Stimulated activated CD8-positive, alpha-beta memory T cell treated with anti-CD3 and anti-CD28 coated beads, Interleukin-12 subunit alpha, Interleukin-12 subunit beta, amount 100 ng/mL, for 1 hour (primary cell): ENCODE data around the gene KLHL21.

ENCODE experiments used
- DNase-seq: peaks from one replicate; pipeline ENCODE4 v3.0.0-alpha.2; 2020; ENCODE audit warnings: low read depth

Gene KLHL21

DNA sequence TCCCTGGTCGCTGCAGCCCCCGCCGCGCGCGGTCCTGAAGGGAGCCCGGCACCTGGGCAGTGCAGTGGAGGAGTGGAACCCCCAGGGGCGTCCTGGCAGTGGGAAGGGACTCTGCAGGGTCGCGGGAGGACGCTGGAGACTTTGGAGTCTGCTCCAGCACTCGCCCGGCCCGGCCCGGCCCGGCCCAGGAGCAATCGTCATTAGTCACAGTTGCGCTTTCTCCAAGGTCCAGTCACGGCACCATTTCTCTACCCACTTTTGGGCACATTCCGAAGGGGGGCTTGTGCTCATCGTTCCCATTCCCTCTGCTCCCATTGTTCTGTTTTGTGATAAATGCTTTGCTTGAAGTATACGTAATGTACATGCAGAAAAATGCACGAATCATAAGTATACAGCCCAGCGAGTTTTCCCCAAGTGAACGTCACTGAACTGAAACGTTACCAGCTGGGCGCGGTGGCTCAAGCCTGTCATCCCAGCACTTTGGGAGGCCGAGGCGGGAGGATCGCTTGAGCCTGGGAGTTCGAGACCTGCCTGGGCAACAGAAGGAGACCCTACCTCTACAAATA, 23.0 kb upstream of the KLHL21 start:
- DNase-seq: no peak

DNA sequence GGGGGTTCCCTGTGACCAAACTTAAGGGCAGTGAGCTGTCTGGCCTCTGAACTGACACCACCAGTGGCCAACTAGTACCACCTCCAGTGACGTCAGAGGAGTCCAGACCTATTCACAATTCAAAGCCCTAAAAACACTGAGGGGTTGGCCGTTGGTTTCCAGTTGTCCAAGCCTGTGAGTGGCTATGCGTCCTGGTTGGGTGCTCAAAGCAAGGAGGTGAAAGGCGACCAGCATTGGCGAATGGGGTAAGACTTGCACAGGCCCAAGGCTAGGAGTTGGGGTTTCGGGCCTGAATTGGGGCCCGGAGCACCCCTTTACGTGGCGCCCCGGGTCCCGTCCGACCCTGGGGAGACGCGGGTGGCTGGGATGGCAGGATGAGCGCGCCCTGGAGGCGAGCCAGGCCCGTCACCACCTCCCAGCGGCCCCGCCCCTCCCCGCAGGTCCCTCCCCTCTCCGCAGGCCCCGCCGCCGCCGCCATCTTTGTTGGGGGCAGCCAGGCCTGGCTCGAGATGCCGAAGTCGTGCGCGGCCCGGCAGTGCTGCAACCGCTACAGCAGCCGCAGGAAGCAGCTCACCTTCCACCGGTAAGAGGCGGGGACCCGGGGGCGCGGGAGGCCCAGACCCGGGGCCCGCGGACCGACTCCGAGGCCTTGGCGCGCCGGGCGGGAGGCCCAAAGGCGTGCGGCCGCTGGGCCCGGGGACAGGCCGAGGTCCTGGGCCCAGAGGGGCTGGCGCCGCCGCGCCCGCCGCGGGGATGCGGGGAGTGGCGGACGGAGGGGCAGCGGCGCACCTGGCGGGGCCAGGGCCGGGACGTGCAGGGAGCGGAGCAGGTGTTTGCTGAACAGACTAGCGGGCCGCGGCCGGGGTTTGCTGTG, 22.3 kb upstream of the KLHL21 start, which contains the start of gene THAP3:
Gene THAP3, plus strand, starts transcription at position 159 of the 874 bp plus-strand sequence. Its CDS starts 351 bp downstream, at position 510.
- DNase-seq: peak; percentile 83

DNA sequence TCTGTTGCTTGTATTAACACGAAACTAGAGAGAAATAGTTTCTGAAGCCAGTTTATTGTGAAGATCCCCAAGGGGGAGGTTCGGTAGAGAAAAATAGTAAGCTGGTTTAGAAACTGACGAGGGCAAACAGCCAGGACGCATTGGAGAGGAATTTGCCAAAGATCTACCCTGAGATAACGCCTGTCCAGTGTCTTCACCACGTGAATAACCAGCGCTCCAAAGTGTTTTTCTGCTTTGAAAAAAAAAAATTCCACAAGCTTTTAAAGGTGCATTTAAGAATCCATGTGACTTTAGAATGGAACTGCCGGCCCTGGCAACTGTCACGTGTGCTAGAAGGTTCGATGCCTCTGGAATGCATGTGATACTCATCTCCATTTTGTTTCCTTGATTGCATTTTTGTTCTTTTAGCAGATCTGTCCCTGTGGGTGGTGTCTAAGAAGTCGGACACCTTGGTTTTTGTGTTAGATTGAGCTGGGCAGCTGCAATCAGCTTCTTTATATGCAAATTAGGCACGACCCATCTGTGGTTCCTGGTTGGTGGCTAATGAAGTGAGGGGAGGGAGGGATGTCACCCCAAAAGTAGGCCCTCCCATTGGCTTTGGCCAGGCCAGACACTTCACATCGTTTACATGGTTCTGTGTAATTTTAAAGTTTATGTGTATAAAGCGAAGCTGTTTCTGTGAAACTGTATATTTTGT, 20.7 kb upstream of the KLHL21 start:
- no peak for DNase-seq

DNA sequence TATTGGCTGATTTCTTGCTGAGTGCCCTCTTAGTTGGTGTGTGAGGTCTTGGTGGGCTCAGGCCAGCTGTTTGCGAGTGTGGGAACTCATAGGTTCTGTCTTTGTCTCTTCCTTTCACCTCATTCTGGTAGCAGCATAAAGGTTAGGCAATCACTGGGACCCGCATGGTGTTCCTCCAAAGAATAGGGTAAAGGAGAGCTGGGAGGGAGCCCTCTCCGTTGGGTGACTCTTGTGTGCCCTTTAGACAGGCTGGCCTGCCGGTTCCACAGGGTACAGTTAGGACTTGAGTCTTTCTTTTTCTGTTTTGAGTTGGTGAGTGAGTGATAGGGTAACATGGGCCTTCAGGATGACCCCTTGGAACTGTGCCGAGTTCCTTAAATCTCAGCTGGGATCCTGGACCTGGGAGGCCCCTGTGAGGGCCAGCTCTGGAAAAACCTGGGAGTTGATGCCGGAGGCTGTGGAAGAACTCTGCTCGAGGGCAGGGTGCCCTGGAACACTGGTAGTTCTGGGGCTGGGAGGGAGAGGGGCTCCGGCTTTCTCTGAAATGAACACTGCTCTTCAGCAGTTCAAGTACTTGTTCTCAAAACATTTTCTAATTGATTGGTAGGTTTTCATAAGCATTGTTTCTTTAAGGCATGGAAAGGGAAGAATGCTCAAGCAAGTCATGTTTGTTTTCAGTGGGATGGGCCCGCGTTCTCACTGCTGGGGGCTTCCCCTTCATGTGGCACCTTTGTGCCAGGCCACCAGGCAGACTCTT, 19.9 kb upstream of the KLHL21 start:
- DNase-seq: no peak

DNA sequence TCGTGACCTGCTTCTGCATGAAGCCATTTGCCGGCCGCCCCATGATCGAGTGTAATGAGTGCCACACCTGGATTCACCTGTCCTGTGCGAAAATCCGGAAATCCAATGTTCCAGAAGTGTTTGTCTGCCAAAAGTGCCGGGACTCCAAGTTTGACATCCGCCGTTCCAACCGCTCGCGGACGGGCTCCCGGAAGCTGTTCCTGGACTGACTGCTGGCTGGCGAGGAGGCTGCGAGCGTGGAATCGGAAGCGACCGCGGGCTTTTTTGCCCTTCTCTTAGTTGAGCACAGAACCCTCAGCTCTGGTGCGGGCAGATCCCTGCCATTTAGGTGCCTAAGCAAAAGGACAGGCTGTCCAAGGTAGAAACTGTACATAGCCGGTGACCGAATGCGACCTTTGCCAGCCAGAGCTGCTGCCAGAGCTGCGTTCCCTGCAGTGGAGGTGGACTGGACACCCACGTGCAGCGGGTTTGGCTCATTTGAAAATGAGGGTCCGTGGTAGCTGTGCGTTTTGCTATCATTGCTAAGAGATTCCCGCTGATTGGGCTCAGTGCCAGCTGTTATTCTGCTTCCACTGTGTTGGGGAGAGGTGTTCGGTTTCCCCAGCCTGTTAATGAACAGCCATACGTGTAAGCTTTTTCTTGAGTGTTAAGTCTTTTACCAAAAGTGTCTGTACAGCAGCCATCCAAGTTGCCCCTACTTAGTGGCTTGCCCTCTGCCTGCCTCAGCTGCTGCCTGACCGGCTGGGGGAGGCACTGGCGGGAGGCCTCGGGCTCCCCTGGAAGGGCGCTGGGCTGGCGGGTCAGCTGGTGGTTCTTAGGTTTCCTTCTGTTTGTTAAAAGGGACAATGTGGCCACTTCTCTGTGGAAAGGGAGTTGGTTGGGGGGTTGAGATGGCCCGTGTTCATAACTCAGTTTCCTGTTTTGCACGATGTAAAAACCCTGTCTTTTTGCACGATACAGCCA, 19.0 kb upstream of the KLHL21 start:
- DNase-seq: no peak

DNA sequence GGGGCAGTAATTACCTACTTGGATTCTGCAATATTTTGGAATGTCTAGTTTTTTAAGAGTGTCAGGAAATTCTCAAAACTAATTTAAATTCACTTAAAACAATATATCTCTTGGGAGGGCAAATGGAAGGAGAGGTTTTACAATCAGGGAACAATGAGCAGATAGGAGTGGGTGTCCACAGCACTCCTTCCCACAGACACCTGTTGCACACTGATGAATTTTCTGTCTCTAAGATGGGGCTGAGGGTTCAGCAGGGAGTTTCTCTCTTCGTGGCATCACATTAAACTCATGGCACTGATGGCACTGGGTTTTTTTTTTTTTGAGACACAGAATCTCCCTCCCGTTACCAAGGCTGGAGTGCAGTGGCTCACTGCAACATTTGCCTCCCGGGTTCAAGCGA, 16.4 kb upstream of the KLHL21 start:
- DNase-seq: no peak

DNA sequence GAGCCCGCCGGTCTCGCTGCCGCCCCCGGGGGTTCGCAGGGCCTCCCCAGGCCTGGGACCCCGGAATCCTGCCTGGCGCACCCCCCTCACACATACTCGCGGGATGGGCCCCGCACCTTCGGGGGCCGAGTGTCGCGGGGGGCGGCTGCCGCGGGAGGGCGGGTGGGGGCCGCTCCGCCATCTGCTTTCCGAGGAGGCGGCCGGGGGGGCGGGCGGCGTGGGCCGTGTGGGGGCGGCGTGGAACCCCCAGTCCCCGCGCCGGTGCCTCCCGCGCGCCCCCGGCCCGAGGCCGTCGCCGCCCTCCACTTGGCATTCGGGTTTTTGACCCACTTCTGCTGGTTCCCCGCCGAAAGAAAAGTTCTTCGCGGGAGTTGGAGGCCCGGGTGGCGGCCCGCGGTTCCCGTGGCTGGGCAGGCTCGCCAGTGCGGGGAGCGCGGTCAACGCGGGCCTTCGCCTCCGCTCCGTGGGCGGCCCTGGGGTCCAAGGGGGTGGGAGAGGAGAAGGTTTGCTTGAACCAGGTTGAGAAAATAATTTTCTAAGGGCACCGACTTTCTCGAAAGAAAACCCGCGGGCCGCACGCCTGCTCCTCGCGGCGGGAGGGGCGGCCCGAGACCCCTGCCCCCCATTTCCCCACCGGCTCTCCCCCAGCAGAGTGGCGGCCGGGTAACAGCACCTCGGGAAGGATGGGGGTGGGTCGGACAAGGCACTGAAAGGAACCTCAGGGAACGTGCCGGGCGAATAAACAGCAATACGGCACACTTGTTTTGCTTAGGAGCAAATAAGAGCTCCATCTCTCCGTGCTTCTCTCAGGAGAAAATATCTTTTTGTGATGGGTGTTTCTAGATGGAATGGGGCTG, 12.5 kb upstream of the KLHL21 start:
- no peak for DNase-seq

DNA sequence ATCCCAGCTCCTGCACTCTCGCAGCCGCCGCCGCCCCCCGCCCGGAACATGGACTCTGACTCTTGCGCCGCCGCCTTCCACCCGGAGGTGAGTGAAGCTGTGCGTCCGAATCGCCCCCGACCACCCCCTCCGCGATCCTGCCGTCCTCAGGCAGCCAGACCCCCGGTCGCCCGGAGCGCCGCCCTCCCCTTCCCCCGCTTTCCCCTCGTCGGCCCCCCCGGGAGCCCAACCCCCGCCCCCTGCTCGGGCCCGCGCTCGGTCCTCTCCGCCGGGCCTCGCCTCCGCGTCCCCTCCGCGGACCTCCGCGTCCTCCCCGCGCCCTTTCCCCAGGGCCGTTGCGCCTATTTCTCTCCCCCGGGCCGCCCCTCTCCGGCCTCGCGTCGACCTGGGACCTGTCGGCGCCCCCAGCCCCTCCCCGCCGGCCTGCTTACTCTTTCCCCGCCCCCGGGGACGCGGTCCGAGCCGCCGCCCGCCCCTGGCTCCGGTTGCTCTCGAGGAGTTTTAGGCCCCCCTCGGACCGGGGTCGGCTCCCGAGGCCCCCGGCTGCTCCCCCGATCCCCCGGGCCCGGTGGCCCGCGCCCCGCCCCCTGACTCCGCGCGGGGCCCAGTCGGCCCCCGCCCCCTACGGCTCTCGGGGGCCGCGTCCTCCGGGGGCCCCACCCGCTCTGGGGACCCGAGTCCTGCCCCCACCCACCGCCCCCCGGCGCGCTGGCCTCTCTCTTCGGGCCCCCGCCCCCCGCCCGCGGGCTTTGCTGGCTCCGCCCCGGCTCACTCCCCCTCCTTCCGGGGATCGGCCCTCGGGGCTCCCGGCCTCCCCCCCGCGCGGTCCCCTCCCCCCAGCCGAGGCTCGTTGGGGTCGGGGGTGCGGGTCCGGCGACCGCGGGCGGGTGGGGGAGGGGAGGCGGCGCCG, 11.6 kb upstream of the KLHL21 start:
- DNase-seq: no peak

DNA sequence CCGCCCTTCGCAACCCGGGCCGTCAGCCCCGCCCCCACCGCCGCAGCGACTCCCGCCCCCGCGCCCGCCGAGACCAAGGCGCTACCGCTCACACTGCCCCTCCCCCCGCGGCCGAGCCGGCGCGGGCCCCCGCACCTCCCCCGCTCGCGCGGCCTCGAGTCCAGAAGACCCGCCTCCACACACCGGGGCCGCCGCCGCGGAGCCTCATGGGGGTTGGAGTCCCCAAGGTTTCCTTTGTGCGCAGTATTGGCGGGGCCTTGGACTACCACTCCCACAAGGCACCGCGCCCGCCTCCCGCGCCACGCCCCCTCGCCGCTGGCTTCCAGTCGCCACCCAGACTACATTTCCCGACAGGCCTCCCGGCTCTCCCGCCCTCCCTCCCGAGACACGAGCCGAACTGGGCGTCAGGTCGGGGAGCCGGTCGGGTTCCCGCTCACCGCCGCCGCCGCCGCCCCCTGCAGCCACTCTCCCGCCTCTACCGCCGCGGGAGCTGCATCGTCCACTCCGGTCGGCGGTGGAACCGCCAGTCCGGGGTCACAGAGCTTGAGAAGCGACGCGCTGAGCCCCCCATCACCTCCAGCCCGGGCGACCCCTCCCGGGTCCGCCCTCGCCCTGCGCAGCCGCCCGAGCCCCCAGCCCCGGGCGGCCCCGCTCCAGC, 10.8 kb upstream of the KLHL21 start, which contains the start of gene PHF13:
Gene PHF13, plus strand, starts transcription at position 371 of the 658 bp plus-strand sequence. CDS start 336 bp downstream, outside the sequence.
- peak; percentile 99 for DNase-seq

DNA sequence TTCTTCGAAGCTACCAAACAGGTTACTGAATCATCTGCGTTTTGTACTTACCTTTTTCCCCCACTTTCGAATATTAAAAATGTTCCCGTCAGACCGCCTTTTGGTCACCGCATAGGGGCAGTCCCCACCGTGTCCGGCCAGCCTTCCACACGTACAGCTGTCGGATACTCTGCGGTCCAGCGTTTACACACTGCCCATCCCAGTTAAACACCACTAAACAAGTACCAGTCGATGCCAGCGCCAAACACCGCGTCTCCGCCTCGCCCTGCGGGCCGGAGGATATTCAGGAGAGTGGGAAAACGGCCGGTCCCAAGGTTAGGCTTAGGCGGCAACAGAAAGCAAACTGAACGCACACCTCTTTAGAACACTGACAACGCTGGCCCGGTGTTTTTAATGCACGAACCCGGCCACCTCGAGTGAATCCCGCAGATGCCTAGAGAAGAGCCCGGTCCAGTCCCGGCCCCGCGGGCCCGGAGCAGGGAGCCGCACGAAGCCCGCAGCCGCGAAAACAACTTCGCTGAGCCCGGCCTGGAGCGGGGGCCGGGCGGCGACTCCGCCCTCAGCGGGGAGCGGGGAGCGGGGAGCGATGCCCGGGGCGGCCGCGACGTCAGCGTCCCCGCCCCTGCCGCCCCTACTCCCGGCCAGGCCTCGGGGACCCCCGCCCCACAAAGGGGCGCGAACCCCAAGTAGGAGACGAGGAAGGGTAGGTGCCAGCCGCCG, 10.1 kb upstream of the KLHL21 start:
- no peak for DNase-seq

DNA sequence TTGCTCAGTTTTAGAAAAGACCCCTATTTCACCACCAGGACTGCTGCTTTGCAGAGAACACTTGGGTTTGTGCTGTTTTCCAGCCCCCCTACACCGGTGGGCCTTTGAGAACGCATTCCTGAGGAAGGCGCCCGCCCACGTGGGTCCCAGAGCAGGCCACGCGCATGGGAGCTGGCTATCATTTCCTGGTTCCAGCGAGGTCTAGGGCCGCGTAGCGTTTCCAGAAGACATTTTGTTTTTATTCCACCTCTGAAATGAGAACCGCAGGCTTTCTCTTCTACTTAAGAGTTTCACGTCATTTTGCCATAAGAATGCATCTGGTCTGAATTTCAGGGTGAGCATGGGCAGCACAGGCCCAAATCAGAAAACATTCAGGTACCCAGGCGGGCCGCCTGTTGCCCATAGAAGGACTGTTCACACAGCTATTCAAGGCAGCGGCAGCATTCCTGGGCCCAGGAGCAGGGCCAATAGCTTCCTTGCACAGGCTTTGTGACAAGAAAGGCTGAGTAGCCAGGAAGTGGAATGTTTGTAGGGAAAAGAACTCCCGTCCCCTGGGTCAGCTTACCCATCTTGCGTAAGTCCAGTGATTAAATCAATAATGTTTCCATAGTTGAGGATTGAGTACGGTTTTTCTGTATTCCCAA, 1.4 kb upstream of the KLHL21 start:
- DNase-seq: no peak

DNA sequence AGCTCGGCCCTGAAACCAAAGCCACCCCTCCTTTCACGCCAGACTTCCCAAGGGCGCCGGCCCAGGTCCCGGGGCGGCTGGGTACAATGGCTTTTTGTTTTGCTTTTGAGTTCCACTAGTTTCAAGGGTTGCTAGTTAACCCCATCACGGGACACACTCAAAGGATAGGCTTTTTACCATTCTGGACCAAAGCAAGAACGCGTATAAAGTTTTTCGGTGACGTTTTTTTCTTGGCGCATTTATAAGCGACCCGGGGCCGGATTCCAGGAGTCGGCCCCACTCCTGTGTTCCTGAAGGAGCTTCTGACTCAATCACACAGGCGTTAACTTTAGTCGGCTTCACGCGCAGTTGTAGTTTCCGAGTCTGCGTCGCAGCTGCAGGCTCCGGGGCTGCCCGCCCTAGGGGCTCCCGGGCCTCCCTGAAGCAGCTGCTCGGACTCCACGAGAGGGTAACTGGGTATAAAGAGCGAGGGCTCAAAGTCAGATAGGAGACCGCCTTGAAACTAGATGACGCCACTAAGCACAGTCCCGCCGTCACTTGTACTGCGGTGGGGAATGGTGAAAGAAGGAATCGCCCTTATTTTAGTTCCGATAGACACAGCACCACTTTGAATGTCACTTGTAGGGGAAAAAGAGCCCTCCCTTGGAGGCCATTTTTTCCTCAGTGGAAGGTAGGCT, 707 bp upstream of the KLHL21 start:
- no peak for DNase-seq

DNA sequence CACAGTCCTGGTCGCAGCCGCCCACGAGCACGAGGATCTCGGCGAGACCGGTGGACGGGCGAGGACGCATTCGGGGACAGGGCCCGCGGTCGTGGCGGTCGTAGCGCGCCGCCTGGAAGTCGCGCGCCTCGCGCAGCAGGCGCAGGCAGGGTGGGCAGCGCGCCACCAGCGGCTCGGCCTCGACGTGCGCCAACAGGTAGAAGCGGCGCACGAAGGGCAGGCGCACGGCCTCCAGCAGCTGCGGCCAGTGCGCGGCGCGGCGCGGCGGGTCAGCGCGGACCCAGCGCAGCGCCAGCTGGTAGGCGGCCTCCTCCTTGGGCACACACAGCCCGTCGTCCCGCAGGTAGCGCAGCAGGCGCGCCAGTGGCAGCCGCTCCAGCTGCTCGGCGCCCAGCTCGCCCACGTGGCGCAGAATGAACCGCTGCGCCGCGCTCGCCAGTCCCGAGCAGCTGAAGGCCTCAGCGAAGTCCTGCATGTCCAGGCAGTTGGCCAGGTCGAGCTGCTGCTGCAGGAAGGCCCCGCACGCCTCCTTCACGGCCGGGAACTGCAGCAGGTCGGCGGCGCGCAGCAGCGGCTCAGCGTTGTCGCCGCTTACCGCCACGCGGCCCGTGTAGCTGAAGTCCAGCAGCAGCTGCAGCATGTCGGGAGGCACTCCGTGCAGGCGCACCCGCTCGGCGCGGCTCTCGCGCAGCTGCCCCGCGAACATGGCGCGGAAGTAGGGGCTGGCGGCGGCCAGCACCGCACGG, 573 bp downstream of the KLHL21 start:
- no peak for DNase-seq

DNA sequence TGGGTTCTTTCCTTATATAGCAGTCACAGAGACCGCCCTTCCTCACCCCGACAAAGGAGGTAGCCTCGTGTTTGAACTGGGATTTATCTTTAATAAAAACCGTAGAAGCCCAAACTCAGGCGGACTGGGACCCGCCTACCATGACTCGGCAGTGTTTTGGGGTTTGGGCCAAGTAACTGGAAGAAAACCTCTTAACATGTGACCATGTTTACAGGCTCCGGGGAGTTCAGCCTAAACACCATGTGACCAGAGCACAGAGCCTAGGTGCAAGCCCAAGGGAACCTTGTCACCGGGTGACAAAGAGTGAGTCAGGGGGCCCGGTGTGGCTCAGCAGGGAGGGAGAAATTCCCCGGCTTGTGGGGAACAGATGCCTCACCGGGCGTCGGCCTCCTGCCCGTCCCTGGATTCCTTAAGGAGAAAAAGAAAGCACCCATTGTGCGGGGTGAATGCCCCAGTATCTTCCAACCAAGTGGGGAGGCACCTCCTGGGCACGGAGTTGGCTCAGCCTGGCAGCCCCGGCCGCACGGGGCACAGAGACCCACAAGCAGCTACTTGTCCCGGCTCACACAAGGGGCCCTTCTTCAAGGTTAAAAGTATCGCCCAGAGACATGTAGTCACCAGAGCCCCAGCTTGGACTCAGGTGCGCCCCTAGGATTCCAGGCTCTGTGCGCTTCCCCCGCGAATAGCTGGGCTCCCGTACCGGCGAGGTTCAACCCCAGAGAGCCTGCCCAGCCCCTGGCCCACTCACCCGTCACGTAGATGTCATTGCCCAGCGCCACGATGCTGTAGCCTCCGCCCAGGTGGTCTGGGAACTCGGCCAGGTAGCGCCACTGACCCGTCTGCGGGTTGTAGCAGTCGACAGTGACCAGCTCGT, 1.4 kb downstream of the KLHL21 start:
- DNase-seq: peak; percentile 62
